A172 (cell line): ENCODE data around the gene NRM. TPM values are rescaled to one million over a fixed set of nuclear protein-coding genes. Genes with fewer than 3 reads are reported as not detected.
A peak's percentile ranks its signal among the peaks of the same experiment; 100 is the strongest.
"Not testable (repeated sequence)": the region's sequence is repeated elsewhere in the genome, so short reads cannot be mapped to it uniquely, and the experiment has no call there.

Experiments used
- DNase-seq: peaks from one replicate; pipeline ENCODE4 v3.0.0-alpha.2; 2015; ENCODE audit warnings: low spot score
- total RNA-seq: library from RNA; depleted of rRNA; stranded (reverse); fragments of >200 nt; shearing (Covaris generic); gene quantifications from 2 replicates; pipeline ENCODE4 v1.2.3, GENCODE V29; 2014

The NRM gene
- total RNA-seq, 1 experiment from 2014 or later: 14.0 TPM

GRCh38 chr6:30720738-30721197 lies 30.0 kb upstream of the NRM start:
- DNase-seq: peak; percentile 33

DNA sequence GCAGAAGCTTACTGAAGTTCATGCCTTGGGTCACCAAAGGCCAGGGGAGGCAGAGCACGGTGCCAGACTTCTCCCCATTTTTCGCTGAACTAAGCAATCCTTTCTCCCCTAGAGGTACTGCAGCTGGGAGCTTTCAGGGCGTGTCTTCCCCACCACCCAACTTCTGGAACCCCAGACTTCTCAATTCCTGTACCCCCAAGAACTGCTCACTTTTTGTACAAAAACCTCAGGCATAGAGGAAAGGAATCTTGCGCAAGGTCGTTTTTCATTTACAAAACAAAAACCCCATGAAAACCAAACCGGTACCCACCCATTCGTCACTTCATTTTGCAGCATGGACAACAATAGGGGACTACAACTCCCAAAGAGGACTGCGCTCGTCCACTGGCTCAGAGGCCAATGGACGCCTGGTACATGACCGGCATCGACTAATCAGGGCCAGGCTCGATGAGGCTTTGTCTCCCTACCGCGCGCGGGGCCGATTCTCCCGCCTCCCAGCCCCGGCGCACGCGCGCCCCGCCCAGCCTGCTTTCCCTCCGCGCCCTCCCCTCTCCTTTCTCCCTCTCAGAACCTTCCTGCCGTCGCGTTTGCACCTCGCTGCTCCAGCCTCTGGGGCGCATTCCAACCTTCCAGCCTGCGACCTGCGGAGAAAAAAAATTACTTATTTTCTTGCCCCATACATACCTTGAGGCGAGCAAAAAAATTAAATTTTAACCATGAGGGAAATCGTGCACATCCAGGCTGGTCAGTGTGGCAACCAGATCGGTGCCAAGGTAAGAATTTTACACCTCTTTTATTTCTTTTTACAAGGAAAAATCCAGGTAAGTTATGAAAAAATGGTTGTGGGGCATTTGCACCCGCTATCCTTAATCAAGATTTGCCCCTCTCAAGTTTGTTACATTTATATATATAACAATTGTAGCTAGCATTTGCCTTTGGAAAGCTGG lies 29.3 kb upstream of the NRM start, which contains the start of gene TUBB:
TUBB (plus strand) TSS at position 562 of the 947 bp plus-strand sequence; CDS start at position 717, 155 bp downstream.
- DNase-seq: peak; percentile 97

GRCh38 chr6:30719356-30719755 lies 28.6 kb upstream of the NRM start:
- DNase-seq: no peak

GRCh38 chr6:30717845-30718720 lies 27.3 kb upstream of the NRM start:
- not testable (repeated sequence) for DNase-seq

- peak; percentile 100 for DNase-seq
Measured at GRCh38 chr6:30717129-30717844, 26.5 kb upstream of the NRM start, which contains the start of gene MDC1. Gene MDC1, minus strand, starts transcription at chr6:30717281. Its CDS starts 2,106 bp downstream, at chr6:30715175.

DNA sequence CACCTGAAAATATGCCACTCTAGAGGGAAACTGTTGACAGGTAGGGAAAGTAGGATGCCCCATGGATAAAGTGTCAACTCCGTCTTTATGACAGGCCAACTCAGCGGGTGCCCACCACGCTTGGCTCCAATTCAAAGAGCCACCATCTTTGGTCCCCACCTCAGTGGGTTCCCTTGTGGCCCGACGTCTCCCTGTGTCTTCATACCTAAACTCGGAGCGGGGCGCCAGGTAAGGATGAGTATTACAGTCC lies 26.0 kb upstream of the NRM start:
- no peak for DNase-seq

- no peak for DNase-seq
Measured at GRCh38 chr6:30714263-30714662, 23.5 kb upstream of the NRM start.

DNA sequence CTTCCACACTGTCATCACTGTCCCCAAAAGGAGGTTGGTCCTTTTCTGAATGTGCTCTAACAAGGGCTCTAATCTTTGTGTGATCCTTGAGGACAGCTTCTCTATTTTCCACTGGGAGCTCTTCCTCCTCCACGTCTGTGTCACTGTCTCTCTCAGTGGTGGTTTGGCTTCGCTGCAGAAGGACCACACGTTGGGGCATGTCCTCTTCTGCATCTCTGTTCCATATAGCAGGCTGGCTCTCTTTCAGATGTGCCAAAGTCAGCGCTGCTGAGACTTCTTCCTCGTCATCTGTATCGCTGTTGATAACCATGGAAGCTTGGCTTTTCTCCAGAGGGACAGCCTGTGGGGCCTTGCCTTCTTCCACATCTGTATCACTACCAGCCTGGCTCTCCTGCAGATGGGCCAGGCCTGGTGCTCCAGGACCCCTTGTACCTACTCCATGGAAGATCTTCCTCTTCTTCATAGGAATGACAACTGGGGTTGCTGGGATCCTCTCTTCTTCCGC lies 21.7 kb upstream of the NRM start:
- no peak for DNase-seq

DNA sequence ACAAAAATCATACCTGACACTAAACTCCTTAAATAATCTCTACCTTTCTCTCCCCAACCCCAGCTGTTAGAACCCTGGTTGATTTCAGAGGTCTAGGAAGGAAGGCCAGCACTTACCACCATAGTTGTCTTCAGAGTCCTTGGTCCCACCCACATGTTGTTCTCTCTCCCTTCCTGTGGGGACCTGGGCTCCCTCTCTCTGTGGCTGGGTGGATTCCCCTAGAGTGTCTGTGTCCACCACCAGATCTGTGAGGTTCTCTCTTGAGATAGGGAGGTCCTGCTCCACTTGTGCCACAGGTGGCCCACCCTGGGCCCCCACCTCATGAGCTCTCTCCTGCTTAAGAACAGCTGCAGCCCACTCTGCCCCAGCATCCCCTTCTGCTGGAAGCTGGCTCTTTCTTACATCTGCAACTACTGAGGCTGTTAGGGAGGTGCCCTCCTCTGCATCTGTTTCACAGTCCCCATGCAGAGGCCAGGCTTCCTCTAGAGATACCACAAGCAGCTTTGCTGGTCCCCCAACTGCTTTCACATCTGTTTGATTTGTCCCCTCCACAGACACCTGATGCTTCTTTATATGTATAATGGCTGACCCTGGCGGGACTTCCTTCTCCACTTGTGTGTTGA lies 21.1 kb upstream of the NRM start:
- DNase-seq: no peak

- DNase-seq: no peak
Measured at GRCh38 chr6:30709101-30709868, 18.5 kb upstream of the NRM start.

- no peak for DNase-seq
Measured at GRCh38 chr6:30707281-30707850, 16.6 kb upstream of the NRM start.

GRCh38 chr6:30705620-30706019 lies 14.8 kb upstream of the NRM start:
- DNase-seq: no peak

DNA sequence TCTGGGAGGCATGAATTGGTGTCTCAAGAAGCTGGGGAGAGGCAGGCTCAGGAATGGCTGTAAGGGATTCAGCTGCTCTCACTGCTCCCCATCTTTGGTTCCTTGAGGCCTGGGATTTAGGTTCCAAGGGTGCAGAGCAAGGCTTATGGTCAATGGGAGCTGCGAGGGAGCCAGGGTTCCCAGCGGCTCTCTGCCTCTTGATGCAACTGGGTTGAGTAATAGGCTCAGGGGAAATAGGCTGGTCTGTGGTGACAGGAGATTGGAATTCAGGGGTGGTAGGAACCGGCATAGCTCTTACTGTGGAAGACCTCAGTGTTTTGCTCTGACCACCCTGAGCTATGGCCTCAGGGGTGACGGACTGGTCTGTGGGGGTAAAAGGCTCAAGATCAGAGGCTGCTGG lies 13.0 kb upstream of the NRM start:
- DNase-seq: no peak

DNA sequence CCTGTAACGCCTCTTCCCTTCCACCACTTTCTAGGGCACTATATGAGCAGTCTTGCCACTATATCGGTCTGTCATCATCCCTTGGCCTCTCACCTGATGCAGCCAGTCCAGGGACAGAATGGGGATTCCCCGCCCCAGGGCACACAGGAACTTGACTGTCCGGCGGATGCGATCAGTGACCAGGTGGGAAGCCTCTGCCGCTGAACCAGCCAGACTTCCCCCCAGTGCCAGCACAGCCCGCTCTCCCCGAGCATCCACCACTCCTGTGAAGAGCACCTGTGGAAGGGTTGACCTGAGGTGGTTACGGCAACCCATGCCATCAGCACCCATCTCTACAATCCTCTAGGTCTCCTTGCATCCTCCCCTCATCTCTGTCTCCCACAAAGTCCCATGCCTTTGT lies 12.2 kb upstream of the NRM start:
- no peak for DNase-seq

GRCh38 chr6:30700340-30700739 lies 9.6 kb upstream of the NRM start:
- DNase-seq: no peak

GRCh38 chr6:30696432-30696831 lies 5.6 kb upstream of the NRM start:
- DNase-seq: no peak

DNA sequence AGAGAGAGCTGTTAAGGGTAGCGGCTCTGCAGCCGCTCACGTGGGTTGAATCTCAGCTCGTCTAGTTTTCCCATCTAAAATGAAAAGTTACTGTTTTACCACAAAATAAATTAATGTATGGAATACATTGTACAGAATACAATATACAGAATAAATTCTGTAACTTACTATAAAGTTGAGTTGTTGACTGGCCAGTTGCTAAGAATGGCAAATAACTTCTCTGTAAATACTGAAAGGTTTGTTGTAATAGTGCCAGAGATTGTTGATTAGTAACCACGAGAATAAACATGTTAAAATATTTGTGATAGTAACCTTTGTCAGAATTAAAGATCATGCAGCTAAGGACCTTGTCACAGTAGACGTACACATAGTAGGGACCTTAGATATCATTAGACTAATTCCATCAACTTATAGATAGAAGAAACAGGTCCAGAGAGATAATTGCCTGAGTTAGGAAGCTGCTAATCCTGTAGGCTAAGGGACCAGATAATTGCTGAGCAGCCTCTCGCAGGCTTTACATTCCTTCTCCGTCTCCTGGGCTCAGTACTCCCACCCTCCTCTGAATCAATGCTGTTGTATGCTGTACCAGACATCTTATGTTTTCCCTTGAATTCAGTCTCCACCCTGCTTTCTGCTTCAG lies 544 bp upstream of the NRM start:
- DNase-seq: peak; percentile 11

- no peak for DNase-seq
Measured at GRCh38 chr6:30689985-30690384, 799 bp downstream of the NRM start.

DNA sequence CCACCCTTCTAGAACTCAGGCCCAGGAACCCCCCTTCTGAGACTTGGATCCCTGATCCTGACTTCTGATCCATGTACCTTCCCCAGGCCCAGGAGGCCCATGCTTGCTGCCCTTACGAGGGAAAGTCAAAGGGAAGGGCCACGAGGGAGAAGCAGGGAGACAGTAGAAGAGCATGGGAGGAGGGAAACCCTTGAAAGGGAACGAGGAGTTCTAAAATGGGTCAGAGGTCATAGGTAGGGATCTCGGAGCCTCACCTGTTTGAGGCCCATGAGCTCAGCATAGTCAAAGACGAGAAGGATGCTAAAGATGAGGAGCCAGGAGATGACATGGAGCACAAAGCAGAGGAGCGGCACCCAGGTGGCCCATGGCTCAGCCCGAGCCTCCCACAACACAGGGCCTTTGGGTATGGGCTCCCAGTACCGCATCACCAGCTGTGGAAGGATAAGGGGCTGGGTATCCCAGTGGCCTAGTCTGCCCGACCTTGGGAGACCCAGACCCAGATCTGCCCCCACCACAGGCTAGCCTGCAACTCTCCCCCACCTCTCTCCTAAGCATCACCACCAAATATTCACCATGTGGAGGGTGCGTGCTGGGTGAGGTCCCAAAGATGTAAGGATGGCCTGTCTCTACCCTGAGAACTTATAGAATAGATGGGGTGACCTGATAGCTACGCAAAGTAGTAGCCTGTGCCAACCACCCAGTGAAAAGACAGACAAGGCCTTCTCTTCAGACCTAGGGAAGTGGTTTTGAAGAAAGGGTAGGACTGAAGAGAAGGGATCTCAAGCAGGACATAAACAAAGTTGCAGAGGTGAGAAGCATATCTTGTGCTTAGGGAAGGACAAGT lies 1.5 kb downstream of the NRM start:
- no peak for DNase-seq
